GM06990 (cell line): Measurements from ENCODE around the gene RFTN2.
A peak's percentile ranks its signal among the peaks of the same experiment; 100 is the strongest.

Source experiments
- DNase-seq: peaks from one replicate; pipeline ENCODE4 v3.0.0-alpha.2; 2011; ENCODE audit not compliant: insufficient read length; ENCODE audit errors: extremely low read depth
- H3K27me3 ChIP-seq: replicated peaks from 2 replicates; pipeline ENCODE4 v1.6.0; 2011; ENCODE audit warnings: low read length; ENCODE audit not compliant: control insufficient read depth, insufficient read depth
- H3K36me3 ChIP-seq: 2 replicates; pipeline ENCODE4 v1.5.1; 2011; ENCODE audit warnings: low read length; ENCODE audit not compliant: control insufficient read depth, insufficient read depth
- H3K4me3 ChIP-seq: replicated peaks from 2 replicates; pipeline ENCODE4 v1.5.1; 2011; ENCODE audit warnings: low read depth, mild to moderate bottlenecking, control low read depth, low read length
- CTCF ChIP-seq: IDR thresholded peaks from 2 replicates; pipeline ENCODE4 v1.5.1; 2011; ENCODE audit warnings: low read length, control low read depth, mild to moderate bottlenecking, inconsistent platforms; ENCODE audit not compliant: insufficient read depth, poor library complexity, severe bottlenecking

RFTN2 gene

GRCh38 chr2:197708331-197708730 is 32.9 kb upstream of the RFTN2 start:
- H3K27me3 ChIP-seq, result no peaks in the 10 kb centered on the region
- peak overlapping the region; percentile 42 for H3K4me3 ChIP-seq
- no peak for TF ChIP-seq CTCF
- H3K36me3 ChIP-seq, result no peaks in the 10 kb centered on the region; the same call in 1 of the 2 replicates
- DNase-seq, result no peak

GRCh38 chr2:197707316-197708213 is 32.2 kb upstream of the RFTN2 start:
- no peak for DNase-seq
- H3K4me3 ChIP-seq, result peak overlapping the region; percentile 93
- no peaks in the 10 kb centered on the region for H3K27me3 ChIP-seq
- H3K36me3 ChIP-seq, result no peaks in the 10 kb centered on the region; the same call in 1 of the 2 replicates
- peak; percentile 64 for TF ChIP-seq CTCF

GRCh38 chr2:197706839-197707207 is 31.4 kb upstream of the RFTN2 start:
- TF ChIP-seq CTCF, result no peak
- H3K36me3 ChIP-seq, result no peaks in the 10 kb centered on the region; the same call in 1 of the 2 replicates
- H3K4me3 ChIP-seq, result peak overlapping the region; percentile 93
- no peaks in the 10 kb centered on the region for H3K27me3 ChIP-seq
- no peak for DNase-seq

GRCh38 chr2:197705912-197706838 is 30.8 kb upstream of the RFTN2 start:
- Histone ChIP-seq H3K36me3 (no peaks in the 10 kb centered on the region), H3K4me3 (peak overlapping the region; percentile 93), H3K27me3 (no peaks in the 10 kb centered on the region)
- DNase-seq, result no peak
- TF ChIP-seq CTCF, result no peak

GRCh38 chr2:197705121-197705911 is 29.9 kb upstream of the RFTN2 start, which contains the start of gene MARS2:
Gene MARS2, plus strand, starts transcription at chr2:197705369. Its CDS starts 37 bp downstream, at chr2:197705406.
- TF ChIP-seq CTCF, result no peak
- peak within 1 kb of the TSS; percentile 93 for H3K4me3 ChIP-seq
- peak; percentile 96 for DNase-seq
- no peaks in the 10 kb centered on the region for H3K27me3 ChIP-seq
- H3K36me3 ChIP-seq, result no peaks in the 10 kb centered on the region
